MCF 10A (cell line): Measurements from ENCODE around the gene KREMEN2. TPM values are rescaled to one million over a fixed set of nuclear protein-coding genes. Genes with fewer than 3 reads are reported as not detected.

Experiments used
- BruUV-seq: library from RNA; stranded (reverse); fragments of 400-500 nt; replicated peaks from 2 replicates; lab custom pipeline; 2021; lab: Mats Ljungman, UMichigan
- CTCF ChIA-PET: fragments of 300-600 bp; sonication (Branson Sonifier 250); formaldehyde crosslinking; extraction: SDS; loops from one replicate; lab custom pipeline; 2021; ENCODE audit warnings: antibody characterized with exemption, inconsistent platforms; lab: Yijun Ruan, JAX
- POLR2A ChIA-PET: fragments of 300-600, 350-650 bp; sonication (Branson Sonifier 250); formaldehyde crosslinking; extraction: SDS; loops from one replicate; lab custom pipeline; 2020; ENCODE audit warnings: antibody characterized with exemption, inconsistent platforms; lab: Yijun Ruan, JAX
- DNase-seq: peaks from one replicate; pipeline ENCODE4 v3.0.0-alpha.2; 2018; ENCODE audit not compliant: unreplicated experiment
- H3K27ac Mint-ChIP-seq: one replicate; pipeline ENCODE4 v1.8.0; 2022; ENCODE audit warnings: mild to moderate bottlenecking, low read depth, mixed read lengths; ENCODE audit not compliant: unreplicated experiment
- H3K27me3 Mint-ChIP-seq: one replicate; pipeline ENCODE4 v1.8.0; 2022; ENCODE audit warnings: mixed read lengths; ENCODE audit not compliant: insufficient read depth, unreplicated experiment
- H3K36me3 Mint-ChIP-seq: one replicate; pipeline ENCODE4 v1.8.0; 2022; ENCODE audit warnings: mild to moderate bottlenecking, moderate library complexity, mixed read lengths; ENCODE audit not compliant: insufficient read depth, unreplicated experiment
- H3K4me1 Mint-ChIP-seq: one replicate; pipeline ENCODE4 v1.8.0; 2022; ENCODE audit warnings: mixed read lengths; ENCODE audit not compliant: insufficient read depth, unreplicated experiment
- H3K4me3 Mint-ChIP-seq: one replicate; pipeline ENCODE4 v1.8.0; 2022; ENCODE audit warnings: mild to moderate bottlenecking, moderate library complexity, mixed read lengths; ENCODE audit not compliant: unreplicated experiment
- H3K9me3 Mint-ChIP-seq: one replicate; pipeline ENCODE4 v1.8.0; 2022; ENCODE audit warnings: mixed read lengths; ENCODE audit not compliant: unreplicated experiment
- CTCF ChIP-seq: fragments of 200-600 bp; IDR thresholded peaks from one replicate; pipeline ENCODE4 v1.8.0; 2022; ENCODE audit warnings: antibody characterized with exemption, mild to moderate bottlenecking; ENCODE audit not compliant: unreplicated experiment
- intact Hi-C: fragments of 100-400 bp; cut with micrococcal nuclease; formaldehyde crosslinking; loops from 2 replicates; pipeline ENCODE4 v1.14.1; 2022
- total RNA-seq: library from RNA; stranded (reverse); gene quantifications from 2 replicates; pipeline ENCODE4 v1.2.3, GENCODE V29; 2022

KREMEN2 gene
- total RNA-seq, 1 experiment from 2014 or later, result 0.42 TPM

GRCh38 chr16:2966043-2966807 lies 2.1 kb downstream of the KREMEN2 start:
- intact Hi-C loops, result no loop called here
- Mint-ChIP-seq H3K4me1 (peaks cover 5% of the 10 kb centered on the region), H3K9me3 (no peaks in the 10 kb centered on the region), H3K27me3 (no peaks in the 10 kb centered on the region), H3K27ac (no peak overlapping the region), H3K36me3 (no peaks in the 10 kb centered on the region), H3K4me3 (no peak overlapping the region)
- ChIA-PET CTCF (no interaction called here), POLR2A (no interaction called here)
- no peak for DNase-seq
- BruUV-seq, result no TSS peak
- TF ChIP-seq CTCF, result no peak

GRCh38 chr16:2966808-2967191 lies 2.7 kb downstream of the KREMEN2 start:
- Mint-ChIP-seq H3K27ac (no peak overlapping the region), H3K4me1 (peaks cover 5% of the 10 kb centered on the region), H3K27me3 (no peaks in the 10 kb centered on the region), H3K36me3 (no peaks in the 10 kb centered on the region), H3K9me3 (no peaks in the 10 kb centered on the region), H3K4me3 (no peak overlapping the region)
- intact Hi-C loops, result no loop called here
- ChIA-PET CTCF (no interaction called here), POLR2A (no interaction called here)
- BruUV-seq, result no TSS peak
- no peak for TF ChIP-seq CTCF
- DNase-seq, result no peak

GRCh38 chr16:2967211-2967631 lies 3.1 kb downstream of the KREMEN2 start:
- Mint-ChIP-seq H3K9me3 (no peaks in the 10 kb centered on the region), H3K27me3 (no peaks in the 10 kb centered on the region), H3K4me3 (no peak overlapping the region), H3K36me3 (no peaks in the 10 kb centered on the region), H3K27ac (no peak overlapping the region), H3K4me1 (peaks cover 5% of the 10 kb centered on the region)
- ChIA-PET POLR2A (interaction anchor here (0.6 kb wide), 2 partner anchors 12 to 214 kb away, joined by 3 read pairs; no protein-coding TSS in a partner anchor), CTCF (no interaction called here)
- DNase-seq, result no peak
- intact Hi-C loops, result no loop called here
- TF ChIP-seq CTCF, result no peak
- BruUV-seq, result no TSS peak

GRCh38 chr16:2967721-2968161 lies 3.7 kb downstream of the KREMEN2 start:
- no peaks in the 10 kb centered on the region for H3K36me3 Mint-ChIP-seq
- CTCF ChIA-PET, result no interaction called here
- POLR2A ChIA-PET, result interaction anchor here (0.6 to 2.8 kb wide), 4 partner anchors 11 to 214 kb away, joined by 3 to 19 read pairs (median 4); partner anchors contain the start of gene PKMYT1
- no peaks in the 10 kb centered on the region for H3K9me3 Mint-ChIP-seq
- no peak for TF ChIP-seq CTCF
- BruUV-seq, result no TSS peak
- intact Hi-C loops, result no loop called here
- DNase-seq, result no peak
- H3K27ac Mint-ChIP-seq, result no peak overlapping the region
- no peak overlapping the region for H3K4me3 Mint-ChIP-seq
- peaks cover 5% of the 10 kb centered on the region for H3K4me1 Mint-ChIP-seq
- no peaks in the 10 kb centered on the region for H3K27me3 Mint-ChIP-seq
